Stimulated activated CD4-positive, alpha-beta T cell treated with anti-CD3 and anti-CD28 coated beads, Interleukin-1b, Interleukin-23, amount 100 ng/mL, for 24 hours (primary cell): ENCODE data around the gene DCBLD2.

Experiments used
- DNase-seq, 4 experiments: peaks; one replicate each; pipeline ENCODE4 v3.0.0-alpha.2; 2020; ENCODE audit warnings: low read depth in 4 of 4, low spot score in 1 of 4

Gene DCBLD2

DNA sequence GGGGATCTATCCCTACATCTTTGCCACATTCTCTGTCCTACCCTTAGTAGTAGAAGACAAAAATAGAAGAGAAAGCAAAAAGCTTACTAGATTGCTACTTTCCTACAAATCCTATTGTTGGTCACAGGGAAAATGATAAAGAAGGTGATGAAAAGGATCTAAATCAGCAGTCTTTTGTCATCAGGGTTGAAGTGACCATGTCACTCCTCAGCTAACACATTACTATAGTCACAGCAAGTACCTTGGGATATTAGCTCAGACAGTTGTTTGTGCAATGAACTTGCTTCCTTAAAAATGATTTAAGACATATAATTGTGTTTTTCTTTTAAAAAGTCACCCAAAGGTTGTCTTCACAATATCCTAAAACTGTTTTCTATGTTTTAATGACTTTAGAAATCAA lies 132.0 kb downstream of the DCBLD2 start:
- DNase-seq, result no peak

DNA sequence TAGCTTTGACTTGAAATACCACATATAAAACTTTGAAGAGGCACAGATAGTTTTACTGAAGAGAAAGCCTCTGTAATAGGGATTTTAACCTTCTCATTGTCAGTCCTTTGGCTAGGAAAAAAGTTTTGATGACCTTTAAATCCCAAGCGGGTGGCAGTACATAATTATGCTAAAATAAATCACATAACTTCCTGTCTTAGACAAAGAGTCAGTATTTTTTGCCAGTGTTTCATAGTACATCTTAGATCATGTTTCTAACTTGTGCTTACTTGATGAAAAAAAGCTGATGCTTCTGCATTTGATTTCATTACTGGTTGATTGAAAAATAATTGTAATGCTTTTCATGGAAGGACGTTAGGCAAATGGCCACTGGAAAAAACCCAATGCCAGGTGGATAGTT lies 132.5 kb downstream of the DCBLD2 start:
- DNase-seq, result no peak

DNA sequence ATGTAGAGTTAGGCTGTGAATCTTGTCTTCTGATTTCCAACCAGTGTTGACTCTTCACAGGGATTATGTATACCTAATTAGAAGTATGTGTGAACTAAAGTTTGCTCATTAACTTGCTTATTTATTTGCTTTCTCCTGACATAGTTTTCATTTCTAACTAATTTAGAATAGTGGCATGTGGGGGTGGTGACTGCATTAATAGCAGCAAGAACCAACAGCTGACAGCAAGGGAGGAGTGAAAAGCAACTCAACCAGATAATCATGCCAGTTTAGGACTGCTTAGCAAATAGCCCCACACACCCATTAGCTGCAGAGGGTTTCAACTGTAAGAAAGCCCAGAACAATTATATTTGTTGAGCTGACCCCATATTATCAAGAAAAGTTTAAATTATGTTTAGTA lies 134.6 kb downstream of the DCBLD2 start:
- no peak for DNase-seq

DNA sequence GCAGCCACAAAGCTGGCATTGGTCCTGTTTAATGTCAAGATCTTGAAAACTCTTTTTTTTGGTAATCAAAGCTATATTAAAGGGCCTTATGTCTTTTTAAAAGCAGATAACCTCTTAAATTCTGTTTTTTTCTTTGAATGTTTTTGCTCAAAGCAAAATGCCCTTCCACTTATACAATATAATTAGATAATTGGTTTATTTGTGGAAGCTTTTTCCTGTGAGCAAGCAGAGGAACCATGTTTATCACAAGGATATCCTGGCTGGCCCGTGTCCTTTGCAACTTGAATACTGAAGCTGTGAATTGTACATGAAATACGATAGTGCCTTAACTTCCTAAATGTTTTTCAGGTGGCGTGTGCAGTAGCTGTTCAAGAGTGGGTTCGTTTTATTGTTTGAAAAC lies 135.8 kb downstream of the DCBLD2 start:
- no peak for DNase-seq

DNA sequence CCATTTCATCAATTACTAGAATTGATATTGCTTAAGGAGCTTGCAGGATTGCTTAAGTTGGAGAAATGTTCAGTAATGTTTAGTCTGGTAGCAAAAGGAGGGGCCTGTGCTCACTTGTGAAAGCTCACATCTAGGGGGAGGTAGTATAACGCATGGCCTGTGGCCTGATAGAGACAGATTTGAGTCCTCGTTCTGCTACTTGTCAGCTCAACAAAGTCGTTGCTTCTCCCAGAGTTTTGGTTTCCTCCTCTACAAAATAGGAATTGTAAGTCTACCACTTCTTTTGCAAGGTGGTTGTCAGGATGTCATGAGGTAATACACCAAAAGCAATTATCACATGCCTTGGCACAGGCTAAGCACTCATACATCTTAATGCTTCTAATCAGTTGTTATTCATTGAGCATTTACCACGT lies 137.0 kb downstream of the DCBLD2 start:
- no peak for DNase-seq

DNA sequence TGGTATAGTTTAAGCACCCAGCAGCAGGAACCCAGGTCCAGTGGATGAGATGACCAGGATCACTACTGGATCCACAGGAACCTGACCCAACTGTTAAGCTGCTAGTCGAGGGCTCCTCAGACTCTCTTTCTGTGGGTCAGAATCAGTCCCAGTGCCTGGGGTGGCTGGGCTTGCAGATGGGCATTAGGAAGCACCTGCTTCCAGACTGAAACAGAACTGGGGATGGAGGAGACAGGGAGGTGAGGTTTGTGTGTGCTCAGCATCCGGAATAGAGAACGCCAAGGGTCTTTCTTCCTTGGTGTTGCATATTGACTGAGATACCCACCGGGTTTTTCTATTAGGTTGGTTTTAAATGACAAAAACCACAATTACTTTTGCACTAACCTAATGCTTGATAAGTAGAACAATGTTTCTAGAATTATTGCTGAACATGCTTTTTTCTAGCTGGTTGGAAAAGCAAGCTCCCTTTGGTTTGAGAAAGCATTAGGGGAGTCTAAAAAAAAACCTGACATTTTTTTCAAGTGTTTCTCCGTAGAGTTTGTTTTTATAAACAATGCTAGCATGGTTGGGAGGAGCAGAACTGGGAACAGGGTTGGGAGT lies 137.6 kb downstream of the DCBLD2 start:
- no peak for DNase-seq

DNA sequence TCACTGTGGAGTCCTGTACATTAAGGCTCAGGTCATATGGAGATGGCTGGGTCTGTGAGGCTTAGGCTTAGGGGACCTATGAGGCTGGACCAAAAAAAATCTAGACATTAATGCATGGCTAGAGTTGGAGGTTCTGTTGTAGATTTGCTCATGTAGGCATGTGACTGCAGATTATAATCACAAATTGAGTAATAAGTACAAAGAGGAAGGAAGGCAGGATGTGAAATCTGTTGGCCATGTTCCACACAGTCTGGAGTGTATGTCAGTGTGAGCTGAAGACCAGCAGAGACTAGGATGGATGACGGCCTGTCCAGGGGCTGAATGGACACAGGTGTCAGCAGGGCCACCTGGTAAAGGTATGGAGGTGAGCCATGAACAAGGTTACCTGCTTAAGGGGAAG lies 138.4 kb downstream of the DCBLD2 start, which contains the start of gene ST3GAL6:
ST3GAL6 (plus strand) TSS at position 265 of the 400 bp plus-strand sequence. CDS start 5,101 bp downstream, outside the sequence.
- DNase-seq, result no peak

DNA sequence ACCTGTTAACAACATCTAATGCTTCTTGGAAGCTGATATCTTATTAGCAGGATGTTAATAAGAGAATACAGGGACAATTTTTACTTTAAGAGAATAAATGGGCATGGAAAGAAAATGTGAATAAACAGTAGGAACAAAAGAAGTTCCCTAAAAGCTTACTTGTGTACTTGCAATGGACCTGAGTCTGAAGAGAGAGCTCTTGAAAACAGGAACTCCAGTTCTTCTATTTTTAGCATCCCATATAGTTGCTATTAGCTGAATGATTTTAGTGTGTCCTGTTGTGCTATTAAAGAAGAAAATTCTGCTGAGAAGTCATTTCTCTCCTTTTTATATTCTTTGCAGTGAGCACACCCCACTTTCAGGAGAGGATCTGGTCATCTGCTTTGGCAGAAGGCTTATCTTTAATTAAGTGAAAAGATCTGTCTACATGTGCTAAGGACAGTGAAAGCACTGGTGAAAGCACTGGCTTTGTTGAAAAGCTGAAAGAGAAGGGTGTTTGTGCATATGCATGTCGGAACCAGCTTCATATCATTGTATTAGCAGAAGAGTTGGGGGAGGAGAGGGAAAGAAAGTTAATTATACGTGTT lies 139.8 kb downstream of the DCBLD2 start:
- no peak for DNase-seq

DNA sequence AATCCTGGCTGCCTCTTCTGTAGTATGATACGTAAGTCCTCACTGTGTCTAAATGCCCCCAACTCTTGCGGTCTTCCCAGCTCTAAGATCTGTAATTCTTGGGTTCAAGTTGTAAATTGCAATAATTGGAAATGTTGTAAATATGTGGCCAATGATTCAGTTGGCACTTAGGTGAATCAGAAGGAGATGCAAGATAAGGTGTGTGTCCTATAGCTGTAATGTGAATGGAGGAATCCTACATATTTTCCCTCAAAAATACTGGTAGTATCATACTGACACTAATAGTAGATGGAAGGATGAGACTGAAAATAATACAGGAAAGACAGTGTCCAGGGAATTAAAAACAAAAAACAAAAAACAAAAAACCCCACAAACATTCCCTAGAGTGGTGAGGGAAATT lies 141.9 kb downstream of the DCBLD2 start:
- no peak for DNase-seq

DNA sequence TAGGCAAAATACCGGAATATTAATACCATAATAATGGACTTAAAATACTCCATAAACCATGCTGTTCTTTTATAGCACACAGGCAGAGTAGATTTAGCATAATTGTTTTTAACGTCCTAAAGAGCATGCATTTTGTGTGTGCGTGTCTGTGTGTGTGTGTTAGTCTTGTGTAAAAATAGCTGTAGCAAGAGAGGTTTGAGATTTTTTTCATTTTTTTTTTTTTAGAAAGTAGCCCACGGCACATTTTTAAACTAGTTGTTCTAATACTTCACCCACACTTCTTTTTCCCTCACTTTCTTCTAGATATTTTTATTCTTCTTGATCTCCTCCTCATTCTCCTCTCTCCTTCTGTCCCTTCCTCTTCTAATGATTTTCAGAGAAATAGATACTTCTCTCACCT lies 145.9 kb downstream of the DCBLD2 start:
- no peak for DNase-seq

DNA sequence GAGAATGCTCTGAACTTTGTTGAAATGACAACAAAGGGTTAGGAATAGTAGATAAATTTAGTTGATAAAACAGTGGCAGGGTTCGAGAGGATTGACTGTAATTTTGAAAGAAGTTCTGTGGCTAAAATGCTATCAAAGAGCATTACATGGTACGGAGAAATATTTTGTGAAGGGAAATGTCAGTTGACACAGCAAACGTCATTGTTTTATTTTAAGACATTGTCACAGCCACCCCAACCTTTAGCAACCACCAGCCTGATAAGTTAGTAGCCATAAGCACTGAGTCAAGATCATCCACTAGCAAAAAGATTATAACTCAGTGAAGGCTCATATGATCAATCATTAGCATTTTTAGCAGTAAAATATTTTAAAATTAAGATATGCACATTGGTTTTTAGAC lies 147.0 kb downstream of the DCBLD2 start:
- DNase-seq, result no peak

DNA sequence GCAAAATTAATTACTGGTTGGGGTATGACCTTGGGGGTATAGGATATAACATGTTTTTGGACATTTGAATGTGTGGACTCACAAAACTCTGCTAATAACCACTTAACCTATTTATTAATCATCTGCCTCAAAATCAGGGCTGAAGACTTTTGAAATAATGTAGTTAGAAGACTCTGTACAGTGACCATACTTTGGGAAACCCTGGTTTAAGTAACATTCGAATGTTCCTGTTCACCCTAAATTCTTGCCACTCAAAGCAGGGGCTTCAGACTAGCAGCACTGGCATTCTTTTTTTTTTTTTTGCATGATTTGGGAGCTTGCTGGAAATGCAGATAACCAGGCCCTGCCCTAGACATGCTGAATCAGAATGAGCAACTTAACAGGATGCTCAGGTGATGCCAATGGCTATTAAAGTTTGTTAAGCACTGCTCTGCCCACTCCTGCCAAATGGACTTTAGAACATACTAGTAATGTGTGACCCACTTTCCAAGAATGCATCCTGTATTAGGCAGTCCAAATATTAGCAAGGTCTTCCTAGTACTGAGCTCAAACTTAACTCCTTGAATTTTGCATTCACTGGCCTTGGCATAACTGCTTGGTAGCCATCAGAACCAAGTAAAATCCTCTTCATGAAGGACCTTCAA lies 151.1 kb downstream of the DCBLD2 start:
- no peak for DNase-seq

DNA sequence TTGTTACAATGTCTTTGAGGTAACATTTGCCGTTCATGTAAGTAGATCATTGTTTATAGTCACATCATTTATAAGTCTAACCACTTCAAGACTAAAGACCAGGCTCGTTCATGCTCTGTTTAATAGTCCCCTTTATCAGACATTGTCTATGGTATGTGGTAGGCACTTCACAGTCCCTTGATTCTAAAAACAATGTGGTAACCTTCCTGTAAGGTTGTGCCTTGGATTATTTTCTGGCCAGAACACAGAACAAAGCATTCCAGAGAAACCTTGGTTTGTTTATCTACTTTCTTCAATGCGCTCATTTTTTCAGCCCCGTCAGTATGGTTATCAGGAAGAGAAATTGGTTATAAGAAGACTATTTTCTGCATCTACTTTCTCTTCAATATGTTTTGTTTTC lies 154.6 kb downstream of the DCBLD2 start:
- DNase-seq, result no peak

DNA sequence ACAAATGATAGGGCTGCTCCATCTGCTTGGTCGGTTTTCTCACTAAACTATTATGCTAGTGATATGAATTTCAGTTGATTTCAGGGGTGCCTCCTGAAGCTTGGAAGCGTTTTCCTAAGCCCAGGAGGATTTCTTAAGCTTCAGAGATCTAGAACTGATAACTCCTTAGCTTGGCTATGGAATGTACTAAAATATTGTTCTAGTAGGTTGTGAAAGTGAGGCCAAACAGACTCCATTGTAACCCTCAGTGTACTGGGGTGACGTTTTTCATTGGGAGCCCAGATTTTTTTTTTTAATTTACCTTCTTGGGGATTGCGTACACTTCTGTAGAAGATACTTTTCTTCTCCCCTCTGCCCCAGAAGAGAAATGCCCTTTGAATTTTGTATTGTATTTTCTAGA lies 155.4 kb downstream of the DCBLD2 start:
- DNase-seq, result no peak
